GM19455 (cell line): Measurements from ENCODE around the gene GRIN2D.
A peak's percentile ranks its signal among the peaks of the same experiment; 100 is the strongest.
"Not testable (repeated sequence)": the region's sequence is repeated elsewhere in the genome, so short reads cannot be mapped to it uniquely, and the experiment has no call there.

Experiments used
- ATAC-seq: cut with Tn5 transposase; IDR thresholded peaks from one replicate; pipeline ENCODE4 v1.9.1; 2021; ENCODE audit not compliant: unreplicated experiment

GRIN2D gene

DNA sequence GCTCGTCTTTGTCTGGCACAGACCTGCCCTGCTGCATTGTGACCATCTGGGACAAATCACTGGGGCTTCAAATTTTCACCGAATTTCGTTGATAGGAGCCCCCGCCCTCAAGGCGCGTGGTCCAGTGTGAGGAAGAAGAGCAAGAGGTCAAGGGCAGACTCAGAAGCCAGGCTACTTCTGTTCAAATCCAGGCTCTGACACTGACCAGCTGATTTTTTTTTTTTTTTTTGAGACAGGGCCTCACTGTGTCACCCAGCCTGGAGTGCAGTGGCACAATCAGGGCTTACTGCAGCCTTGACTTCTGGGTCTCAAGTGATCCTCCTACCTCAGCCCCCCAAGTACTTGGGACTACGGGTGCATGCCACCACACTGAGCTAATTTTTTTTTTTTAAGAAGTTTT, 22.1 kb upstream of the GRIN2D start:
- no peak for ATAC-seq

DNA sequence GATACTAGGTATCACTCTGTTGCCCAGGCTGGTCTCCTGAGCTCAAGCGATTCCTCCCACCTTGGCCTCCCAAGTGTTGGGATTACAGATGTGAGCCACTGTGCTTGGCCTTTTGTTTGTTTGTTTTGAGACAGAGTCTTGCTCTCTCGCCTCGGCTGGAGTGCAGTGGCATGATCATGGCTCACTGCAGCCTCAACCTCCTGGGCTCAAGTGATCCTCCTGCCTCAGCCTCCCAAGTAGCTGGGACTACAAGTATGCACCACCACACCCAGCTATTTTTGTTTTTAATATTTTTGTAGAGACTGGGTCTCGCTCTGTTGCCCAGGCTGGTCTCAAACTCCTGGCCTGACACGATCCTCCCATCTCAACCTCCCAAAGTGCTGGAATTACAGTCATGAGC, 21.7 kb upstream of the GRIN2D start:
- not testable (repeated sequence) for ATAC-seq

- ATAC-seq, result no peak
These were observed 20.6 kb upstream of the GRIN2D start for GRCh38 chr19:48372904-48373303.

GRCh38 chr19:48373567-48373966, 19.9 kb upstream of the GRIN2D start:
- no peak for ATAC-seq

GRCh38 chr19:48378194-48378570, 15.3 kb upstream of the GRIN2D start:
- ATAC-seq, result no peak

- ATAC-seq, result no peak
These were observed 14.4 kb upstream of the GRIN2D start for GRCh38 chr19:48379058-48379457.

GRCh38 chr19:48381178-48381950, 12.1 kb upstream of the GRIN2D start:
- ATAC-seq, result no peak

GRCh38 chr19:48382286-48382685, 11.2 kb upstream of the GRIN2D start:
- ATAC-seq, result no peak

DNA sequence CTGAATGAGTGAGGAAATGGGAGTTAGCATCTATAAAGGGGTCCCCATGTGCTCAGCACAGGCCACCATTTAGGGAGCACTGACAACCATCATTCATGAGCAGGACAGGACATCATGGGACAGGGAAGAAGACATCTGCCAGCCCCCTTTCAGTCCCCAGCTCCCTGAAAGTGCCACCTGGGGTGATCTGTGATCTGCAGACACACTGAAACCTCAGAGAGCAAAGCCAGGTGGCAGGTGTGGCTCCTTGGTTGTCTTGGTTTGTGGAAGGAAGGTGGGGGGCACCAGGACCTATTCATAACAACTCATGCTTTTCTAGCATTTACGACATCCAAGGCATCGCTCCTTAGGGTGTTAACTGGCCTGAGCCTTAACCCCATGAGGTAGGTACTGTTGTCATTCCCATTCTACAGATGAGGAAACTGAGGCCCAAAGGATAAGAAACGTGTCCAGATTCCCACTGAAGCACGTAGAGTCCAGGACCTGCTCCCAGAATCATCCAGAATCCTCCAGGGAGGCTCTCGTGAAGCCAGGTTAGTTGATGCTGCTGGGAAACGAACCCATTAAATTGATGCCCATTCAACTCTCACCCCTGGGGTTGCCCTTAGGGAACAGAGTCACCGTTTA, 7.9 kb upstream of the GRIN2D start:
- no peak for ATAC-seq

DNA sequence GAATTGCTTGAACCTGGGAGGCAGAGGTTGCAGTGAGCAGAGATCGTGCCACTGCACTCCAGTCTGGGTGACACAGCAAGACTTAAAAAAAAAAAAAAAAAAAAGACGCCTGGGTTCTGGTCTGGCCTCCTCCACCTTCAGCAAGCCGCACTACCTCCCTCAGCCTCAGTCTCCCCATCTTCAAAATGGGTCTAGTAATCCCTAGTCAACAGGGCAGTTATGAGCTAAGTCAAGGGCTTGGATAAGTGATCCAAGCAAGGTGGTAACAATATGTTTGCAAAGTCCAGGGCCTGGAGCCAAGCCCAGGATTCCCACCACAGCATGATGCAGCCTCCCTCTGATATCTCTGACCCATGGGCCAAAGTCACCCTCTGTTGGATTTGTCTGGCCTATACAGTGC, 6.5 kb upstream of the GRIN2D start:
- ATAC-seq, result no peak

- no peak for ATAC-seq
These were observed 3.0 kb upstream of the GRIN2D start for GRCh38 chr19:48390188-48391099.

DNA sequence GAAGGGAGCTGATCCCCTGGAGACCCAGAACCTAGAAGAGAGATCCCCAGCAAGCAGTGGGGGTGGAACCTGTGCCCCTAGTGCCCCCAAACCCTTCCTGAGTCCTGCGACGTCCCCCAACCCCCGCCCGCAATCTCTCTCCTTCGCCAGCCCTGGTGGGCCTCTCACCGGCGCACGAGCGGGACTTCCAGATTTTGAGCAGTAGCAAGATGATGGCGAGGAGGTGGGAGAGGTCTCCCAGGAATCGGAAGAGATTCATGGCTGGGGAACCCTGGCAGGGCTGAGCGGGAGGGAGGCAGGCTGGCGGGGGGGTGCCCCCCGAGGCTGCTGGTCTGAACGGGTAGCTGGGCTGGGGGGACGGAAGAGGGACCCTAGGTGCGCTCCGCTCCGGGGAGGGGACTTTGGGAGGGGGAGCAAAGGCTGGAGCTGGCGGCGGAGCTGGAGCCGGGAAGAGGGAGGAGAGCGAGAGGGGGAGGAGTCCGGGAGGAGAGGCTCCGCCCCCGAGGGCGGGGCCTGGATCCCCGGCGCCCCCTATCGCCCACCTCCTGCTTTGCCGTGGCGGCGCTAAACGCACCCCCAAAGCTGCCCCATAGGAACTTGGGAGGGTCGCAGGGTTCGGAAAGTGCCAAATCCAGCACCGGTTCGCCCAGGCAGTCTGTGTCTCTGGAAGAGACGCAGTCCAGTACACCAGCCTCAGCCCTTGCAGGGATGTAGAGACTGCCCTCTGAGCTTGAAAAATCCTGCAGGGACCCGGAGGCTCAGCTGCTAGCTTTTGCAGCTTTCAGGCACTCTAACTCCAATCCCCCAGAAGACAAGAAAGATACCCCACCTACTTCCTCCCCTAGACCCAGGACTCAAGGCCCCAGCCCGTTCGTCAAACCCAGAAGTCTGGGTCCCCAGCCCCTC, 2.1 kb upstream of the GRIN2D start, which contains the start of gene KDELR1:
TSS of gene KDELR1 (minus strand) at position 452 of the 906 bp plus-strand sequence. CDS start at position 259, 193 bp downstream.
- ATAC-seq, result peak; percentile 59

GRCh38 chr19:48392006-48392344, 1.5 kb upstream of the GRIN2D start:
- ATAC-seq, result not testable (repeated sequence)

GRCh38 chr19:48392860-48393558, 459 bp upstream of the GRIN2D start:
- no peak for ATAC-seq

DNA sequence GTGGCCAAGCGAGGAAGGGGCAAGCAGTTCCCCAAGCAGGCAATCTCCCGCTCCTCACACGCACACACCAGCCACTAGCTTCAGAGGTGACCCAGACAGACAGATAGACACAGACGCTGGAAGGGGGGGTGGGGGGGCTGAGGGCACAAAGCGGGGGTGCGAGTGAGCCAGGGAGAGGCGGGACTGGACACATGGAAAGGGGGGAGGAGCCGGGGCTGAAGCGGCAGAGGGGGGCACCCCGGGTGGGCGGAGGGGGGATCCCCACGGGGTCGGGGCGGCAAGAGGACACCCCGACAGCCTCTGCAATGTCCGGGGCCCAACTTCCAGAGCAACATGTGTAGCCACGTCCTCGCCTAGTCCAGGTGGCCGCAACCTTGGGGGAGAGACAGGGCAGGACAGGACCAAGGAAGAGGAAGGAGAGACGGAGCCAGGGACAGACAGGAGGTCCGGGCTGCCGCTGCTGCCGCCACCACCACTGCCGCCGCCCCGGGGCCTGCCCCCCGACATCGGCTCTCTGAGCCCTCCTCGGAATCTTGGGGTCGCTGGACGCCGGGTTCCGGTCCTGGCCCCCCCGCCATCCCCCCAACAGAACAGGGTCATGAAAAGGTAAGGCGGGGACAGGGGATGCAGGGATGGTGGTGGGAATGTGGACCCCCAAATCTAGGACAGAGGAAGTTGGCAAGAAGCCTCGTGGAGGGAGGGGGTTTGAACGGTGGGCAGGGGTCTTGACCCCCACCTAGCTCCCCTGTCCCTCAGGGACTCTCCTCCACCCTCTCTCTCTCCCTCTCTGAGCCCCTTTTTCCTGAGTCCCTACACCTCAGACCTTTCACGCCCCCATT, 1.1 kb downstream of the GRIN2D start:
- no peak for ATAC-seq

DNA sequence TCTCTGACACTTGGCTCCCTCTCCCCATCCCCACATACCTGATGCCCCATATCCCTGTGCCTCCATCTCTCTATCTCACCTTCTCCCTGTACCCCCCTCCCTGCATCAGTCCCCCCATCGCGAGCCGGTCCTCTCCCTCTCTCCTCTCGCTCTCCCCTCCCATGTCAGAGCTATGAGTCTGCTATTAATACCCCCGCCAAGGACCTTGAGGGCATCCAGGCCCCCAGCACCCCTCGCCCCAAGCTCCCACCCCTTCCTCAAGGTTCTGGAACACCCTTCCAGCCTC, 1.6 kb downstream of the GRIN2D start:
- ATAC-seq, result no peak

GRCh38 chr19:48395499-48395898, 2.0 kb downstream of the GRIN2D start:
- no peak for ATAC-seq

- ATAC-seq, result no peak
These were observed 2.8 kb downstream of the GRIN2D start for GRCh38 chr19:48396016-48396823.

- no peak for ATAC-seq
These were observed 3.3 kb downstream of the GRIN2D start for GRCh38 chr19:48396824-48397176.
